Kidney (tissue), 14 donors: ENCODE measurements around the gene SERBP1. TPM values are rescaled to one million over a fixed set of nuclear protein-coding genes. Genes with fewer than 3 reads are reported as not detected.

Experiments used
- DNase-seq, 5 donors: peaks; one replicate each; pipeline ENCODE4 v3.0.0-alpha.2; 2013 to 2020
- FAIRE-seq: peaks from 2 replicates; lab custom pipeline; 2012; peaks lifted over from hg19 to GRCh38; lab: Jason Lieb, UNC
- H3K27ac ChIP-seq, 2 donors: one replicate each; pipeline ENCODE4 v1.7.0; 2013; ENCODE audit warnings: low read depth in 2 of 2, low read length in 2 of 2, inconsistent platforms in 1 of 2
- H3K27me3 ChIP-seq: one replicate; pipeline ENCODE4 v1.7.1; 2013; ENCODE audit warnings: low read length, inconsistent platforms; ENCODE audit not compliant: control insufficient read depth, insufficient read depth
- H3K36me3 ChIP-seq, 3 donors: one replicate each; pipeline versions ENCODE4 v1.7.0 to v1.7.1; 2013; ENCODE audit warnings: low read length in 3 of 3, control low read depth in 1 of 3, inconsistent platforms in 1 of 3; ENCODE audit not compliant: insufficient read depth in 3 of 3, control insufficient read depth in 2 of 3
- H3K4me1 ChIP-seq, 3 donors: one replicate each; pipeline versions ENCODE4 v1.7.0 to v1.7.1; 2013; ENCODE audit warnings: low read length in 3 of 3, inconsistent platforms in 1 of 3, low read depth in 1 of 3; ENCODE audit not compliant: control insufficient read depth in 2 of 3, insufficient read depth in 2 of 3
- H3K4me3 ChIP-seq, 3 donors: one replicate each; pipeline versions ENCODE4 v1.7.0 to v1.8.1; 2013; ENCODE audit warnings: low read length in 3 of 3, control low read depth in 1 of 3, inconsistent platforms in 1 of 3
- H3K9ac ChIP-seq, 3 donors: one replicate each; pipeline versions ENCODE4 v1.7.0 to v1.7.1; 2013; ENCODE audit warnings: low read length in 3 of 3, control low read depth in 1 of 3, inconsistent platforms in 1 of 3
- H3K9me3 ChIP-seq, 3 donors: one replicate each; pipeline versions ENCODE4 v1.7.0 to v1.7.1; 2013; ENCODE audit warnings: low read length in 3 of 3, control low read depth in 1 of 3, inconsistent platforms in 1 of 3; ENCODE audit not compliant: control insufficient read depth in 2 of 3, insufficient read depth in 1 of 3
- CTCF ChIP-seq: IDR thresholded peaks from 3 replicates; pipeline ENCODE4 v1.5.1; 2012; ENCODE audit warnings: mild to moderate bottlenecking, moderate library complexity, borderline replicate concordance; ENCODE audit not compliant: insufficient read depth; ENCODE audit errors: extremely low read depth
- intact Hi-C: fragments of 100-400 bp; cut with DNase I; formaldehyde crosslinking; loops from one replicate; pipeline ENCODE4 v1.11.1; 2022
- polyA plus RNA-seq: library from polyadenylated mRNA; stranded (reverse); fragments of 350-450 nt; fragmentation: Illumina TruSeq; extraction: RNeasy Lipid Tissue Mini Kit (QIAGEN cat#74804); gene quantifications from one replicate; pipeline ENCODE4 v1.2.3, GENCODE V29; 2014; ENCODE audit warnings: low read depth, low replicate concordance; ENCODE audit not compliant: insufficient read depth
- total RNA-seq: library from RNA; stranded (reverse); fragmentation: NEBNext Ultra II Directional; extraction: Animal tissue kit (Norgen Biotek cat#: 25700); gene quantifications from one replicate; pipeline ENCODE4 v1.2.1, GENCODE V29; 2021
- donor health status: control.
- donor health status: control.
- donor health status: control.
- donor health status: control.
- donor health status: control.
- donor health status: DM: yes; HTN: yes; CAD: no.
- donor health status: Normal renal cell carcinoma (clear cell type).

The SERBP1 gene
- total and polyA plus RNA-seq, 2 donors from 2014 or later: 103 to 151 TPM

GRCh38 chr1:67464058-67464457 is 33.9 kb upstream of the SERBP1 start:
- intact Hi-C loops: no loop called here
- H3K4me1 ChIP-seq: peaks cover 0 to 2% (median 0%) of the 10 kb centered on the region in 3 donors
- no peaks in the 10 kb centered on the region for H3K27me3 ChIP-seq
- no peaks in the 10 kb centered on the region for H3K36me3 ChIP-seq
- no peak overlapping the region for H3K9ac ChIP-seq
- no peaks in the 10 kb centered on the region for H3K9me3 ChIP-seq
- H3K27ac ChIP-seq: no peak overlapping the region
- TF ChIP-seq CTCF: no peak
- DNase-seq (no peak), FAIRE-seq (no peak)
- no peak overlapping the region for H3K4me3 ChIP-seq

GRCh38 chr1:67463298-67463955 is 33.2 kb upstream of the SERBP1 start:
- Histone ChIP-seq H3K4me1 (peaks cover 0 to 2% (median 0%) of the 10 kb centered on the region in 3 donors), H3K4me3 (no peak overlapping the region), H3K9ac (no peak overlapping the region), H3K27me3 (no peaks in the 10 kb centered on the region), H3K36me3 (no peaks in the 10 kb centered on the region), H3K9me3 (no peaks in the 10 kb centered on the region), H3K27ac (no peak overlapping the region)
- no peak for TF ChIP-seq CTCF
- no peak for FAIRE-seq
- intact Hi-C loops: no loop called here
- DNase-seq: no peak

- Histone ChIP-seq H3K9ac (no peak overlapping the region), H3K4me3 (no peak overlapping the region), H3K36me3 (no peaks in the 10 kb centered on the region), H3K9me3 (no peaks in the 10 kb centered on the region), H3K27ac (no peak overlapping the region), H3K4me1 (peaks cover 0 to 2% (median 0%) of the 10 kb centered on the region in 3 donors), H3K27me3 (no peaks in the 10 kb centered on the region)
- intact Hi-C loops: no loop called here
- peak in 1 of 5 donors; percentile 79 for DNase-seq
- FAIRE-seq: no peak
- TF ChIP-seq CTCF: no peak
Measured at GRCh38 chr1:67460676-67461500, 30.7 kb upstream of the SERBP1 start.
